Fibroblast of lung (primary cell): ENCODE measurements around the gene PDE6A. TPM values are rescaled to one million over a fixed set of nuclear protein-coding genes. Genes with fewer than 3 reads are reported as not detected.
A peak's percentile ranks its signal among the peaks of the same experiment; 100 is the strongest.
"Not testable (repeated sequence)": the region's sequence is repeated elsewhere in the genome, so short reads cannot be mapped to it uniquely, and the experiment has no call there.

Source experiments
- DNase-seq, 2 donors: peaks; one replicate each; pipeline versions ENCODE4 v3.0.0 to v3.0.0-alpha.2; 2010; ENCODE audit warnings: low read depth in 2 of 2
- H2AFZ ChIP-seq: 2 replicates; pipeline ENCODE4 v1.5.1; 2012; ENCODE audit warnings: low read length, control low read depth, inconsistent platforms
- H3K27ac ChIP-seq: 2 replicates; pipeline ENCODE4 v1.5.1; 2011; ENCODE audit warnings: low read length, control low read depth; ENCODE audit not compliant: insufficient read depth
- H3K27me3 ChIP-seq: 2 replicates; pipeline ENCODE4 v1.5.1; 2011; ENCODE audit warnings: mild to moderate bottlenecking, low read length; ENCODE audit not compliant: control insufficient read depth, insufficient read depth
- H3K36me3 ChIP-seq: 2 replicates; pipeline ENCODE4 v1.5.1; 2011; ENCODE audit warnings: low read length; ENCODE audit not compliant: control insufficient read depth, insufficient read depth
- H3K4me1 ChIP-seq: 2 replicates; pipeline ENCODE4 v1.5.1; 2011; ENCODE audit warnings: low read length; ENCODE audit not compliant: control insufficient read depth, insufficient read depth; ENCODE audit errors: extremely low read depth
- H3K4me2 ChIP-seq: 2 replicates; pipeline ENCODE4 v1.5.1; 2011; ENCODE audit warnings: low read length, control low read depth; ENCODE audit not compliant: insufficient read depth; ENCODE audit errors: extremely low read depth
- H3K4me3 ChIP-seq, 4 experiments: fragments of 200-600 bp in 1 of 4; sonication (generic) in 1 of 4; replicated peaks in 1 of 4; 2 replicates each; pipeline ENCODE4 v1.5.1; 2011 to 2016; ENCODE audit warnings: low read length in 4 of 4, low read depth in 3 of 4, mild to moderate bottlenecking in 3 of 4, control low read depth in 2 of 4, inconsistent platforms in 1 of 4, mixed read lengths in 1 of 4; ENCODE audit not compliant: insufficient read depth in 1 of 4; ENCODE audit errors: control extremely low read depth in 1 of 4
- H3K79me2 ChIP-seq: 2 replicates; pipeline ENCODE4 v1.5.1; 2012; ENCODE audit warnings: mild to moderate bottlenecking, low read length, inconsistent platforms; ENCODE audit not compliant: control insufficient read depth, insufficient read depth
- H3K9ac ChIP-seq: 2 replicates; pipeline ENCODE4 v1.5.1; 2011; ENCODE audit warnings: mild to moderate bottlenecking, low read length, control low read depth; ENCODE audit not compliant: insufficient read depth
- H3K9me3 ChIP-seq: 2 replicates; pipeline ENCODE4 v1.5.1; 2012; ENCODE audit warnings: low read depth, low read length; ENCODE audit not compliant: control insufficient read depth, insufficient read depth
- H4K20me1 ChIP-seq: 2 replicates; pipeline ENCODE4 v1.5.1; 2011; ENCODE audit warnings: low read length; ENCODE audit not compliant: control insufficient read depth, insufficient read depth; ENCODE audit errors: extremely low read depth
- EZH2 ChIP-seq: IDR thresholded peaks from 2 replicates; pipeline ENCODE4 v1.5.1; 2012; ENCODE audit warnings: low read length, control low read depth, mild to moderate bottlenecking; ENCODE audit errors: missing control alignments
- polyA plus RNA-seq, 2 donors: library from polyadenylated mRNA; depleted of rRNA in 1 of 2; stranded (reverse) in 1 of 2; unstranded in 1 of 2; fragments of >200 nt; gene quantifications; 2 replicates each; pipeline ENCODE4 v1.2.1, GENCODE V29; 2011 to 2012; ENCODE audit warnings: missing spikeins in 1 of 2
- total RNA-seq: library from RNA; depleted of rRNA; stranded (reverse); fragments of >200 nt; gene quantifications from 2 replicates; pipeline ENCODE4 v1.2.1, GENCODE V29; 2014
- TF ChIP-seq, protein P1 (sequence below), 2 donors: IDR thresholded peaks in 1 of 2; conservative IDR thresholded peaks in 1 of 2; 1 replicate in 1 of 2; 2 replicates in 1 of 2; pipeline ENCODE4 v1.5.1; 2011 to 2012; ENCODE audit warnings: low read length in 2 of 2, control low read depth in 1 of 2, inconsistent platforms in 1 of 2, low read depth in 1 of 2, mild to moderate bottlenecking in 1 of 2

PDE6A gene
- total and polyA plus RNA-seq, 2 donors (not counting 1 experiment from before 2014, with no cell fraction given) = under 0.01 TPM; not detected in 1

DNA sequence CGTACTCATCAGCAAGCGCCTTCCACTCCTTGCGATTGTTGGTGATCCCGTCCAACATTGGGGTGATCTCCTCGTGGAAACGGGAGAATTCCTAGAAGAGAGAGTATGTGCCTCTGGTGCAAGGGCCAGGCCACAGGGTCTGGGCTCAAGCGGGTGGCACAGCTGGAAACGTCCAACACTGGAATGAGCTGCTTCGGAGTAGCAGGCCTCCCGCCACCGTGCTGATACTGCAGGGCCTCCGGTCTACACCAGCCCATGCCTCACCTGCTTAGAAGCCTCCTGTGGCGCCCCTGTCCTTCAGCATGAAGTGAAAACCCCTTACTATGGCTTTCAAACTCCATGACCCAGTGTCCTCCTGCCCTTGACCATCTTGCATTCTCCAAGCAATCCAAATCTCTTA lies 81.4 kb downstream of the PDE6A start:
- Histone ChIP-seq H3K27ac (no peak overlapping the region), H3K27me3 (peaks cover 20% of the 10 kb centered on the region), H3K36me3 (no peaks in the 10 kb centered on the region), H3K4me1 (no peaks in the 10 kb centered on the region), H3K9ac (no peak overlapping the region), H3K4me2 (no peak overlapping the region), H3K79me2 (no peaks in the 10 kb centered on the region), H3K4me3 (no peak overlapping the region), H2AFZ (no peak overlapping the region), H4K20me1 (no peaks in the 10 kb centered on the region), H3K9me3 (no peaks in the 10 kb centered on the region)
- no peak for DNase-seq
- TF ChIP-seq, protein P1, sequence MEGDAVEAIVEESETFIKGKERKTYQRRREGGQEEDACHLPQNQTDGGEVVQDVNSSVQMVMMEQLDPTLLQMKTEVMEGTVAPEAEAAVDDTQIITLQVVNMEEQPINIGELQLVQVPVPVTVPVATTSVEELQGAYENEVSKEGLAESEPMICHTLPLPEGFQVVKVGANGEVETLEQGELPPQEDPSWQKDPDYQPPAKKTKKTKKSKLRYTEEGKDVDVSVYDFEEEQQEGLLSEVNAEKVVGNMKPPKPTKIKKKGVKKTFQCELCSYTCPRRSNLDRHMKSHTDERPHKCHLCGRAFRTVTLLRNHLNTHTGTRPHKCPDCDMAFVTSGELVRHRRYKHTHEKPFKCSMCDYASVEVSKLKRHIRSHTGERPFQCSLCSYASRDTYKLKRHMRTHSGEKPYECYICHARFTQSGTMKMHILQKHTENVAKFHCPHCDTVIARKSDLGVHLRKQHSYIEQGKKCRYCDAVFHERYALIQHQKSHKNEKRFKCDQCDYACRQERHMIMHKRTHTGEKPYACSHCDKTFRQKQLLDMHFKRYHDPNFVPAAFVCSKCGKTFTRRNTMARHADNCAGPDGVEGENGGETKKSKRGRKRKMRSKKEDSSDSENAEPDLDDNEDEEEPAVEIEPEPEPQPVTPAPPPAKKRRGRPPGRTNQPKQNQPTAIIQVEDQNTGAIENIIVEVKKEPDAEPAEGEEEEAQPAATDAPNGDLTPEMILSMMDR (conservative IDR thresholded peaks at IDR 0.05 in 1 of 2, IDR thresholded peaks at IDR 0.05 in 1 of 2; ENCODE audit: low read depth in 1 of 2, low read length in 2 of 2) = no peak
- no peak for TF ChIP-seq EZH2

DNA sequence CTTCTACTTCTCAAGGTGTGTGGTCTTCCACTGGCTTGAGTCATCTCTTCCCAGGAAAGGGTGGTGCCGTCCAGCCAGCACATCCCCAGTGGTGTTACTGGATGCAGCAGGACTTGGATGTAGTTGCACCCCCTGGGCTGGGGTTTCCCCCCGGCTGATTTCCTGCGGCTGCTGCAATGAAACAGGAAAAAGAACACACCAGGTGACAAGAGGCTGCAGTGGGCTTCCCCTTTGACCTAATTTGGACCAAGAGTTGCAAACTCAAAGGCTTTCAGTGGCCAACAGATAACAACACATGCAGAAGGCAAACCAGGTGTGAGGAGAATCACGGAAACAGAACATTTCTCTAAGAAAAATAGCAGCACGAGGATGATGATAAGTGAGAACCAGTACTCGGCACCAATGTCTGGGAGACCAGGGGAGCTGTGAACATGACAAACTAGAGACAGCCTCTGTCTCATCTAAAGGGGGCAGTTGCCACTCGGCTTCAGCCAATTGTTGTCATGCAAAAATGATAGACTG lies 83.7 kb downstream of the PDE6A start:
- H3K4me2 ChIP-seq = no peak overlapping the region
- no peaks in the 10 kb centered on the region for H3K9me3 ChIP-seq
- no peaks in the 10 kb centered on the region for H3K36me3 ChIP-seq
- H2AFZ ChIP-seq = no peak overlapping the region
- H4K20me1 ChIP-seq = no peaks in the 10 kb centered on the region
- H3K4me3 ChIP-seq = no peak overlapping the region
- H3K4me1 ChIP-seq = no peaks in the 10 kb centered on the region
- peaks cover 3% of the 10 kb centered on the region for H3K27me3 ChIP-seq
- H3K9ac ChIP-seq = no peak overlapping the region
- H3K27ac ChIP-seq = no peak overlapping the region
- TF ChIP-seq, protein P1 (conservative IDR thresholded peaks at IDR 0.05 in 1 of 2, IDR thresholded peaks at IDR 0.05 in 1 of 2; ENCODE audit: low read depth in 1 of 2, low read length in 2 of 2) = no peak
- no peak for TF ChIP-seq EZH2
- peak in 1 of 2 donors; percentile 44 for DNase-seq
- no peaks in the 10 kb centered on the region for H3K79me2 ChIP-seq

DNA sequence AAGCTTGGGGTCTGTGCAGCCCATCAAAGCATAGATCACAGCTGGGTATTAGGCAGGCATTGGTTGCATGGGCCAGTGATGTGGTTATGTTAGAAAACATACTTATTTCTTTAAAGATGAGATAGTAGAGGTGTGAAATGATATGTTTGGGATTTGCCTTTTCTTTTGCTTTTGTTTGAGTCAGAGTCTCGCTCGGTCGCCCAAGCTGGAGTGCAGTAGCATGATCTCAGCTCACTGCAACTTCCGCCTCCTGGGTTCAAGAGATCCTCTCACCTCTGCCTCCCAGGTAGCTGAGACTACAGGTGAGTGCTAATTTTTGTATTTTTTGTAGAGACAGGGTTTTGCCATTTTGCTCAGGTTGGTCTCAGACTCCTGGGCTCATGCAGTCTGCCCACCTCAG lies 84.8 kb downstream of the PDE6A start:
- no peak for DNase-seq
- Histone ChIP-seq H3K4me1 (no peaks in the 10 kb centered on the region), H2AFZ (no peak overlapping the region), H3K79me2 (no peaks in the 10 kb centered on the region), H3K36me3 (no peaks in the 10 kb centered on the region), H4K20me1 (no peaks in the 10 kb centered on the region), H3K9me3 (no peaks in the 10 kb centered on the region), H3K4me2 (no peak overlapping the region), H3K4me3 (no peak overlapping the region), H3K27ac (no peak overlapping the region), H3K9ac (no peak overlapping the region), H3K27me3 (no peaks in the 10 kb centered on the region)
- TF ChIP-seq, protein P1 (conservative IDR thresholded peaks at IDR 0.05 in 1 of 2, IDR thresholded peaks at IDR 0.05 in 1 of 2; ENCODE audit: low read depth in 1 of 2, low read length in 2 of 2) = no peak
- TF ChIP-seq EZH2 = no peak

DNA sequence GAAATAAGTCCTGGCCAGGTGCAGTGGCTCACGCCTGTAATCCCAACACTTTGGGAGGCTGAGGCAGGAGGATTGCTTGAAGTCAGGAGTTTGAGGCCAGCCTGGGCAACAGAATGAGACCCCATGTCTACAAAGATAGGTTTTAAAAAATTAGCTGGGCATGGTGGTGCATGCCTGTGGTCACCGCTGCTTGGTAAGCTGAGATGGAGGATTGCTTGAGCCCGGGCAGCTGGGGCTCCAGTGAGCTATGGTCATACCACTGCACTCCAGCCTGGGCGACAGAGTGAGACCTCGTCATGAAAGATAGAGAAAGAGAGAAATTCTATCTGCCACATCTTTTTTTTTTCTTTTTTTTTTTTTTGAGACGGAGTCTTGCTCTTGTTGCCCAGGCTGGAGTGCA lies 86.1 kb downstream of the PDE6A start:
- H3K4me2 ChIP-seq, H3K4me3 ChIP-seq, H3K27ac ChIP-seq, H3K27me3 ChIP-seq, H3K79me2 ChIP-seq, H3K36me3 ChIP-seq, H3K9me3 ChIP-seq, H3K9ac ChIP-seq, H3K4me1 ChIP-seq, DNase-seq, H2AFZ ChIP-seq, H4K20me1 ChIP-seq: not testable (repeated sequence)
